DND-41 (cell line): ENCODE results near the gene SLC35F6.

ENCODE experiments used
- CTCF ChIP-seq: IDR thresholded peaks from 2 replicates; pipeline ENCODE4 v1.5.1; 2012; ENCODE audit warnings: borderline replicate concordance, low read length, moderate library complexity, mild to moderate bottlenecking; ENCODE audit not compliant: poor library complexity, severe bottlenecking; ENCODE audit errors: extremely low read depth
- EZH2 ChIP-seq: IDR thresholded peaks from 3 replicates; pipeline ENCODE4 v1.6.1; 2012; ENCODE audit warnings: borderline replicate concordance, low read depth, mild to moderate bottlenecking, moderate library complexity, low read length, inconsistent platforms; ENCODE audit not compliant: severe bottlenecking

GRCh38 chr2:26786207-26787028, 22.3 kb downstream of the SLC35F6 start:
- no peak for TF ChIP-seq EZH2
- TF ChIP-seq CTCF: no peak
